ENCODE data around the gene NMB.

DNA sequence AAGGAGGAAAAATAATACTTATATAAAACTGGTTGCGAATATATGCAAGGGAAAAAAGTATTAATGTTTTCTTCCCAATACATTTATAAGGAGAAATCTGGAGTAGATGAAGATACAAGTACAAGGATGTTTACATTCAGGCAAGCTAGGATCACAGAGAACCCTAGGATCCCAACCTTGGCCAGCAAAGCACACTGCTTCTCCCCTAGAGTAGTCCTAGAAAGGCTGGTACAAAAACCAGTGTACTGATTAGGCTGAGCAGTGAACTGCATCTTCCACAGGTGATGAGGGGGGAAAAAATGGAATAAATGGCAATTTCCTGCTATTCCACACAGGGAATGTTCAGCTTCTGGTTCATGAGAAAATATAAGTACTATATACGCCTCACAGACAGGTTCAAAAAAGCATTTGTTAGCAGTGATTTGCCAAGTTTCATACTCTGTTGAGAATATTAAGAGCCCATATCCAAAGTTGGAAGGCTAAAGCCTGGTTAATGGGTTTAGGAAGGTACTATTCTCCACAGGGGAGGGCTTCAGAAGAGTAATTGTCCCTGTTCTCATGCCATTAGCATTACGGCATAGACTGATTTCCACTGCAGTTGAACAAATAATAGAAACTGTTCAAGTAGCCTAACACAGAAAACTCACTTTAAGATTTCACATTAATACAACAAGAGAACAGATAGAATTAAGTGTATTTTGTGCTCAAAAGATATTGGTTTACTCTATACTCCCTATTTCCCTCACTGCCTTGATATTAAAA, 10.4 kb upstream of the NMB start:
- no peak for TF ChIP-seq POLR2A (IDR thresholded peaks at IDR 0.05)
- TF ChIP-seq, protein P1, sequence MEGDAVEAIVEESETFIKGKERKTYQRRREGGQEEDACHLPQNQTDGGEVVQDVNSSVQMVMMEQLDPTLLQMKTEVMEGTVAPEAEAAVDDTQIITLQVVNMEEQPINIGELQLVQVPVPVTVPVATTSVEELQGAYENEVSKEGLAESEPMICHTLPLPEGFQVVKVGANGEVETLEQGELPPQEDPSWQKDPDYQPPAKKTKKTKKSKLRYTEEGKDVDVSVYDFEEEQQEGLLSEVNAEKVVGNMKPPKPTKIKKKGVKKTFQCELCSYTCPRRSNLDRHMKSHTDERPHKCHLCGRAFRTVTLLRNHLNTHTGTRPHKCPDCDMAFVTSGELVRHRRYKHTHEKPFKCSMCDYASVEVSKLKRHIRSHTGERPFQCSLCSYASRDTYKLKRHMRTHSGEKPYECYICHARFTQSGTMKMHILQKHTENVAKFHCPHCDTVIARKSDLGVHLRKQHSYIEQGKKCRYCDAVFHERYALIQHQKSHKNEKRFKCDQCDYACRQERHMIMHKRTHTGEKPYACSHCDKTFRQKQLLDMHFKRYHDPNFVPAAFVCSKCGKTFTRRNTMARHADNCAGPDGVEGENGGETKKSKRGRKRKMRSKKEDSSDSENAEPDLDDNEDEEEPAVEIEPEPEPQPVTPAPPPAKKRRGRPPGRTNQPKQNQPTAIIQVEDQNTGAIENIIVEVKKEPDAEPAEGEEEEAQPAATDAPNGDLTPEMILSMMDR (IDR thresholded peaks at IDR 0.05): no peak
